HepG2 (cell line): ENCODE data around the gene TBC1D5.

Experiments used
- ASH2L ChIP-seq: fragments of 300-600, 200-600 bp; sonication (generic); IDR thresholded peaks from 2 replicates; pipeline ENCODE4 v1.7.0; 2017; ENCODE audit warnings: low read depth, mild to moderate bottlenecking, moderate library complexity, mixed read lengths, low read length; ENCODE audit not compliant: insufficient read length
- ESRRA ChIP-seq: sonication (generic); formaldehyde crosslinking; IDR thresholded peaks from 2 replicates; pipeline ENCODE4 v1.5.1; 2020; ENCODE audit warnings: mild to moderate bottlenecking, low read depth, missing genetic modification reagents
- MIER3 ChIP-seq: IDR thresholded peaks from 2 replicates; pipeline ENCODE4 v1.6.1; 2016; ENCODE audit warnings: missing compliant biosample characterization, borderline replicate concordance
- NR2C2 ChIP-seq: sonication (generic); formaldehyde crosslinking; IDR thresholded peaks from 2 replicates; pipeline ENCODE4 v1.4.0; 2020; ENCODE audit warnings: missing genetic modification reagents, mild to moderate bottlenecking, moderate library complexity, borderline replicate concordance
- POLR2A ChIP-seq, 2 experiments: IDR thresholded peaks; 2 replicates each; pipeline ENCODE4 v1.6.1; 2011; ENCODE audit warnings: low read depth in 2 of 2, low read length in 2 of 2, mild to moderate bottlenecking in 1 of 2, moderate library complexity in 1 of 2; ENCODE audit not compliant: insufficient read depth in 1 of 2
- SMC3 ChIP-seq: IDR thresholded peaks from 2 replicates; pipeline ENCODE4 v1.6.1; 2011; ENCODE audit warnings: low read length, improper control_type of control experiment
- ZNF12 ChIP-seq: sonication (generic); formaldehyde crosslinking; IDR thresholded peaks from 2 replicates; pipeline ENCODE4 v1.5.0; 2020; ENCODE audit warnings: missing genetic modification reagents
- ZNF432 ChIP-seq: sonication (generic); formaldehyde crosslinking; IDR thresholded peaks from 2 replicates; pipeline ENCODE4 v1.5.0; 2020; ENCODE audit warnings: missing genetic modification reagents, mild to moderate bottlenecking, borderline replicate concordance
- ZNF510 ChIP-seq: sonication (generic); formaldehyde crosslinking; IDR thresholded peaks from 2 replicates; pipeline ENCODE4 v1.4.0; 2020; ENCODE audit warnings: low read depth, mild to moderate bottlenecking, missing genetic modification reagents
- TF ChIP-seq, protein P1 (sequence below): sonication (generic); formaldehyde crosslinking; IDR thresholded peaks from 2 replicates; pipeline ENCODE4 v1.5.0; 2020; ENCODE audit warnings: mild to moderate bottlenecking, missing genetic modification reagents, moderate library complexity
- TF ChIP-seq, protein P2 (sequence below), 2 experiments: IDR thresholded peaks; 2 replicates each; pipeline ENCODE4 v1.6.1; 2011 to 2012; ENCODE audit warnings: low read length in 2 of 2, borderline replicate concordance in 1 of 2, low read depth in 1 of 2, mild to moderate bottlenecking in 1 of 2, moderate library complexity in 1 of 2
- TF ChIP-seq, protein P3 (sequence below): sonication (generic); formaldehyde crosslinking; IDR thresholded peaks from 2 replicates; pipeline ENCODE4 v1.4.0; 2020; ENCODE audit warnings: missing genetic modification reagents, borderline replicate concordance
- TF ChIP-seq, protein P4 (sequence below): sonication (generic); formaldehyde crosslinking; IDR thresholded peaks from 2 replicates; pipeline ENCODE4 v1.8.1; 2022; ENCODE audit warnings: low read depth, mild to moderate bottlenecking, missing genetic modification reagents

DNA sequence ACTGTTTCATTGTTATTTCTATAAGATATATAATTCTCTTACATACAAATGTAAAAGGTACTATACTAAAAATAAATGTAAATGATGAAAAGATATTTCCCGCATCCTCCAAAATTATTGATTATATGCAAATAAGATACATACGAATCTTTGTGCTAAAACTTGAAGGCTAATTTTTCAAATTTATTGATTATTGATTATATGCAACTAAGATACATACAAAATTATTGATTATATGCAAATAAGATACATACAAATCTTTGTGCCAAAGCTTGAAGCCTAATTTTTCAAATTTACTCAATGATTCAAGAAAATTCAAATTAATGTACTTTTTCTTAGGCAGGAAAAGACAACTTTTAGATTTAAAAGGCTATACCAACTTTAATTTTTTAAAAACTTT, 319.8 kb downstream of the TBC1D5 start:
- TF ChIP-seq, protein P1, sequence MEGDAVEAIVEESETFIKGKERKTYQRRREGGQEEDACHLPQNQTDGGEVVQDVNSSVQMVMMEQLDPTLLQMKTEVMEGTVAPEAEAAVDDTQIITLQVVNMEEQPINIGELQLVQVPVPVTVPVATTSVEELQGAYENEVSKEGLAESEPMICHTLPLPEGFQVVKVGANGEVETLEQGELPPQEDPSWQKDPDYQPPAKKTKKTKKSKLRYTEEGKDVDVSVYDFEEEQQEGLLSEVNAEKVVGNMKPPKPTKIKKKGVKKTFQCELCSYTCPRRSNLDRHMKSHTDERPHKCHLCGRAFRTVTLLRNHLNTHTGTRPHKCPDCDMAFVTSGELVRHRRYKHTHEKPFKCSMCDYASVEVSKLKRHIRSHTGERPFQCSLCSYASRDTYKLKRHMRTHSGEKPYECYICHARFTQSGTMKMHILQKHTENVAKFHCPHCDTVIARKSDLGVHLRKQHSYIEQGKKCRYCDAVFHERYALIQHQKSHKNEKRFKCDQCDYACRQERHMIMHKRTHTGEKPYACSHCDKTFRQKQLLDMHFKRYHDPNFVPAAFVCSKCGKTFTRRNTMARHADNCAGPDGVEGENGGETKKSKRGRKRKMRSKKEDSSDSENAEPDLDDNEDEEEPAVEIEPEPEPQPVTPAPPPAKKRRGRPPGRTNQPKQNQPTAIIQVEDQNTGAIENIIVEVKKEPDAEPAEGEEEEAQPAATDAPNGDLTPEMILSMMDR (CRISPR knock-in tag): no peak
- TF ChIP-seq MIER3 (CRISPR knock-in tag) (no peak), NR2C2 (no peak), ESRRA (CRISPR knock-in tag) (no peak), ASH2L (no peak), ZNF12 (no peak), ZNF510 (CRISPR knock-in tag) (no peak), ZNF432 (CRISPR knock-in tag) (no peak), SMC3 (no peak), POLR2A (IDR thresholded peaks at IDR 0.05; ENCODE audit: insufficient read depth in 1 of 2, low read depth in 2 of 2, low read length in 2 of 2) (no peak)
- TF ChIP-seq, protein P2, sequence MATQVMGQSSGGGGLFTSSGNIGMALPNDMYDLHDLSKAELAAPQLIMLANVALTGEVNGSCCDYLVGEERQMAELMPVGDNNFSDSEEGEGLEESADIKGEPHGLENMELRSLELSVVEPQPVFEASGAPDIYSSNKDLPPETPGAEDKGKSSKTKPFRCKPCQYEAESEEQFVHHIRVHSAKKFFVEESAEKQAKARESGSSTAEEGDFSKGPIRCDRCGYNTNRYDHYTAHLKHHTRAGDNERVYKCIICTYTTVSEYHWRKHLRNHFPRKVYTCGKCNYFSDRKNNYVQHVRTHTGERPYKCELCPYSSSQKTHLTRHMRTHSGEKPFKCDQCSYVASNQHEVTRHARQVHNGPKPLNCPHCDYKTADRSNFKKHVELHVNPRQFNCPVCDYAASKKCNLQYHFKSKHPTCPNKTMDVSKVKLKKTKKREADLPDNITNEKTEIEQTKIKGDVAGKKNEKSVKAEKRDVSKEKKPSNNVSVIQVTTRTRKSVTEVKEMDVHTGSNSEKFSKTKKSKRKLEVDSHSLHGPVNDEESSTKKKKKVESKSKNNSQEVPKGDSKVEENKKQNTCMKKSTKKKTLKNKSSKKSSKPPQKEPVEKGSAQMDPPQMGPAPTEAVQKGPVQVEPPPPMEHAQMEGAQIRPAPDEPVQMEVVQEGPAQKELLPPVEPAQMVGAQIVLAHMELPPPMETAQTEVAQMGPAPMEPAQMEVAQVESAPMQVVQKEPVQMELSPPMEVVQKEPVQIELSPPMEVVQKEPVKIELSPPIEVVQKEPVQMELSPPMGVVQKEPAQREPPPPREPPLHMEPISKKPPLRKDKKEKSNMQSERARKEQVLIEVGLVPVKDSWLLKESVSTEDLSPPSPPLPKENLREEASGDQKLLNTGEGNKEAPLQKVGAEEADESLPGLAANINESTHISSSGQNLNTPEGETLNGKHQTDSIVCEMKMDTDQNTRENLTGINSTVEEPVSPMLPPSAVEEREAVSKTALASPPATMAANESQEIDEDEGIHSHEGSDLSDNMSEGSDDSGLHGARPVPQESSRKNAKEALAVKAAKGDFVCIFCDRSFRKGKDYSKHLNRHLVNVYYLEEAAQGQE (IDR thresholded peaks at IDR 0.05; ENCODE audit: borderline replicate concordance in 1 of 2, low read depth in 1 of 2, low read length in 2 of 2): no peak
- TF ChIP-seq, protein P3, sequence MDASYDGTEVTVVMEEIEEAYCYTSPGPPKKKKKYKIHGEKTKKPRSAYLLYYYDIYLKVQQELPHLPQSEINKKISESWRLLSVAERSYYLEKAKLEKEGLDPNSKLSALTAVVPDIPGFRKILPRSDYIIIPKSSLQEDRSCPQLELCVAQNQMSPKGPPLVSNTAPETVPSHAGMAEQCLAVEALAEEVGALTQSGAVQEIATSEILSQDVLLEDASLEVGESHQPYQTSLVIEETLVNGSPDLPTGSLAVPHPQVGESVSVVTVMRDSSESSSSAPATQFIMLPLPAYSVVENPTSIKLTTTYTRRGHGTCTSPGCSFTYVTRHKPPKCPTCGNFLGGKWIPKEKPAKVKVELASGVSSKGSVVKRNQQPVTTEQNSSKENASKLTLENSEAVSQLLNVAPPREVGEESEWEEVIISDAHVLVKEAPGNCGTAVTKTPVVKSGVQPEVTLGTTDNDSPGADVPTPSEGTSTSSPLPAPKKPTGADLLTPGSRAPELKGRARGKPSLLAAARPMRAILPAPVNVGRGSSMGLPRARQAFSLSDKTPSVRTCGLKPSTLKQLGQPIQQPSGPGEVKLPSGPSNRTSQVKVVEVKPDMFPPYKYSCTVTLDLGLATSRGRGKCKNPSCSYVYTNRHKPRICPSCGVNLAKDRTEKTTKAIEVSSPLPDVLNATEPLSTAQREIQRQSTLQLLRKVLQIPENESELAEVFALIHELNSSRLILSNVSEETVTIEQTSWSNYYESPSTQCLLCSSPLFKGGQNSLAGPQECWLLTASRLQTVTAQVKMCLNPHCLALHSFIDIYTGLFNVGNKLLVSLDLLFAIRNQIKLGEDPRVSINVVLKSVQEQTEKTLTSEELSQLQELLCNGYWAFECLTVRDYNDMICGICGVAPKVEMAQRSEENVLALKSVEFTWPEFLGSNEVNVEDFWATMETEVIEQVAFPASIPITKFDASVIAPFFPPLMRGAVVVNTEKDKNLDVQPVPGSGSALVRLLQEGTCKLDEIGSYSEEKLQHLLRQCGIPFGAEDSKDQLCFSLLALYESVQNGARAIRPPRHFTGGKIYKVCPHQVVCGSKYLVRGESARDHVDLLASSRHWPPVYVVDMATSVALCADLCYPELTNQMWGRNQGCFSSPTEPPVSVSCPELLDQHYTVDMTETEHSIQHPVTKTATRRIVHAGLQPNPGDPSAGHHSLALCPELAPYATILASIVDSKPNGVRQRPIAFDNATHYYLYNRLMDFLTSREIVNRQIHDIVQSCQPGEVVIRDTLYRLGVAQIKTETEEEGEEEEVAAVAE (CRISPR knock-in tag): no peak
- TF ChIP-seq, protein P4, sequence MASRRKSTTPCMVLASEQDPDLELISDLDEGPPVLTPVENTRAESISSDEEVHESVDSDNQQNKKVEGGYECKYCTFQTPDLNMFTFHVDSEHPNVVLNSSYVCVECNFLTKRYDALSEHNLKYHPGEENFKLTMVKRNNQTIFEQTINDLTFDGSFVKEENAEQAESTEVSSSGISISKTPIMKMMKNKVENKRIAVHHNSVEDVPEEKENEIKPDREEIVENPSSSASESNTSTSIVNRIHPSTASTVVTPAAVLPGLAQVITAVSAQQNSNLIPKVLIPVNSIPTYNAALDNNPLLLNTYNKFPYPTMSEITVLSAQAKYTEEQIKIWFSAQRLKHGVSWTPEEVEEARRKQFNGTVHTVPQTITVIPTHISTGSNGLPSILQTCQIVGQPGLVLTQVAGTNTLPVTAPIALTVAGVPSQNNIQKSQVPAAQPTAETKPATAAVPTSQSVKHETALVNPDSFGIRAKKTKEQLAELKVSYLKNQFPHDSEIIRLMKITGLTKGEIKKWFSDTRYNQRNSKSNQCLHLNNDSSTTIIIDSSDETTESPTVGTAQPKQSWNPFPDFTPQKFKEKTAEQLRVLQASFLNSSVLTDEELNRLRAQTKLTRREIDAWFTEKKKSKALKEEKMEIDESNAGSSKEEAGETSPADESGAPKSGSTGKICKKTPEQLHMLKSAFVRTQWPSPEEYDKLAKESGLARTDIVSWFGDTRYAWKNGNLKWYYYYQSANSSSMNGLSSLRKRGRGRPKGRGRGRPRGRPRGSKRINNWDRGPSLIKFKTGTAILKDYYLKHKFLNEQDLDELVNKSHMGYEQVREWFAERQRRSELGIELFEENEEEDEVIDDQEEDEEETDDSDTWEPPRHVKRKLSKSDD (CRISPR knock-in tag): no peak
